DLD1 (cell line): ENCODE data around the gene FAR2.
"Not testable (repeated sequence)": the region's sequence is repeated elsewhere in the genome, so short reads cannot be mapped to it uniquely, and the experiment has no call there.

Experiments
- in situ Hi-C: cut with HindIII; loops from 2 replicates; pipeline ENCODE4 v1.10.0; 2017; ENCODE audit warnings: low sequenced_read_pairs

Gene FAR2

GRCh38 chr12:29316752-29317151 lies 167.7 kb downstream of the FAR2 start:
- in situ Hi-C loops: no loop called here

DNA sequence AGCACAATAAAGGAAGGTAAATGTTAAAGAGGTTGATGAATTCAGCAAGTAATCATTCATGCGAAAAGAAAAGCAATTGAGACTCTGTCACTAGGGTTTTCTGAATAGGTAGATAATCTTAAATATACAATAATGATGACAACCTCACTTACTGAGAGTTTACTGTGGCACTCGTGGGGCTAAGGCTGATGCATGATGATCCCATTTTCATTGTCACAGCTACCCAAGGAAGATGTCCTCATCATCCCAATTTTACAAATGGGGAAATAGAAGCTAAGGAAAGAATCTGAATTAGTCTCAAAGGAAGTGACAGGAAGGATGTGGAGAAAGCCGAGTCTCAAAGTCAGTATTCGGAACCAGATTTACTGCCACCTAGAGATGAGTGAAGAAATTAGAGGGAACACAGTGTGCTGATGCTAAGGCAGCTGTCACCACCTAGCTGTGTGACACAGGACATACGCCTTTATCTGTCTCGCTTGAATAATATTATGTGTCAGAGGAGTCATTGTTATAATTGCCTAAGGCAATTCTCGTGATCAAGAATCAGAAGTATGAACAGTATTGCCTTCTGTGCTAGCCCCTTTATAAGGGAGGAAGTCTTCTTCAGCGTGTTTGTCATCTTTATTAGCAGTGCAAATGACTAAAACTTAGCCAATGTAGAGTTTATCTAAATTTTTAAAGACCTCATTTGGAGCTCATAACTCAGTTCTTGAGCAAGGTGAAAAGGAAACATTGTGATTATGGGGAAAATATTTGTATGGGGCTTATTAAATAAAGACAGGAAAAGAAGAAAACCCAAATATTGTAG lies 168.7 kb downstream of the FAR2 start:
- in situ Hi-C loops: no loop called here

DNA sequence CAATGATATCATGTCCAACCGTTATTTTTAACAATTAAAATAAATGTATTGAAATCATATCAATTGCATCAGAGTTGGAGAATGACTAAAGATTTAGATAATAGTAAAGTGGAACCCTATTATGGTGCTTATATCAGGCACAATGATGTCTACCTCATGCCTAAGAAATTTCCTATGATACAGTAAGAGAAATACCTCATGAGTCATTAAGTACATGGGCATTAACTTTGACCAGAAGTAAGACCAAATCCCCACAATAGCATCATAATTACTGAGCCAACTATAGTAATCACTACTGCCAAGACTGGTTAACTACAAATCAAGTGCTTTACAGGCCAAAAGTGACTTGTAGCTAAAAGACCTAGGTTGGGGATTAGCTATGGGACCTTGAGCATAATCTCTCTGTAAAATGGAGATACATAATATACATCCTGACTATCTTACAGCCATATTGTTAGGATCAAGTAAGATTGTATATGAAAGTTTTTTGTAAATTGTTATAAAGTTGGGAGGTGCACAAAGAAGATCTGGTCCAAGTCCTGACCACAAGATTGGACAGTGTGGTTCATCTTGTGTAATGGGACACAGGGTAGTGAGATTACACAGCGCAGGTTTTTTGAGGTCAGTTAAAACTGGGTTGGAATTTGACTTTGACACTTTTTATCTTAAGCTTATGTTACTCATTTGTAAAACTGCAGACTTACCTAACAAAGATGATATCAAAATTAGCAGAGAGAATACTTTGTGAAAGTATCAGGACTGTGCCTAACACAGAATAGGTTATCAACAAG lies 171.4 kb downstream of the FAR2 start:
- in situ Hi-C loops: no loop called here

DNA sequence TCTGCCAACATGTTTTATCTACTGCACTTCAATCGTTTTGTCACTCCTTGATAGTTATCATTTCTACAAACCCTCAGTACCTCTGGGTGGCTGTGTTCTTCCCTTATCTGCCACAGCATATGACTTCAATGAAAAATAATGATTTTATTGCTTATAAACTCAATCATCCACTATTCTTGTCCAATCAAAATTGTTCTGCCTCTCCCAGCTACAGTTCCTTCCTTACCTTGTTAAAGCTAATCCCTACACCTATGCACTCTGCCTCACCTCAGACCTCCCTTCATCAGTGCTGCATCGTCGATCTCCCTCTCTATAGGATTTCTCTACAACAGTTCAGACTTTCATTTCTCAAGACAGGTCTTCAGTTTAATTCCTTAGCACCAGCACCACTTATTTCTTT lies 173.1 kb downstream of the FAR2 start:
- in situ Hi-C loops: no loop called here

DNA sequence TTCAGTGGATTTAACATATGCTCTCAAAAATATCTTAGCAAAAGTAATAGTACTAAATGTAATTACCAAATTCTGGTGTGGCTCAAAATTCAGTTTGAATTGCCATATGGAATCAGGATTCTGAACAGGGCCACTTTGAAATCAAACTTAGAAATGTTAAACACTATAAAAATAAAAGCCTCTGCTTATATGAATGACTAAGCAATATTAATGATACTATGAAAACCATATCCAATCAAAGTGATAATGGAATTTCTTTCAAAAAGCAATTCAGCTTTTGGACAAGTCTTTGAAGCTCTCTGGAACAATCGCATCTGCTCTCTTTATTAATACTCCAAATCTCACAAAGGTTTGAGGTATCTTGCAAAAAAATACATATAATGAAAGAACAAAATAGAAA lies 180.3 kb downstream of the FAR2 start:
- in situ Hi-C loops: no loop called here

DNA sequence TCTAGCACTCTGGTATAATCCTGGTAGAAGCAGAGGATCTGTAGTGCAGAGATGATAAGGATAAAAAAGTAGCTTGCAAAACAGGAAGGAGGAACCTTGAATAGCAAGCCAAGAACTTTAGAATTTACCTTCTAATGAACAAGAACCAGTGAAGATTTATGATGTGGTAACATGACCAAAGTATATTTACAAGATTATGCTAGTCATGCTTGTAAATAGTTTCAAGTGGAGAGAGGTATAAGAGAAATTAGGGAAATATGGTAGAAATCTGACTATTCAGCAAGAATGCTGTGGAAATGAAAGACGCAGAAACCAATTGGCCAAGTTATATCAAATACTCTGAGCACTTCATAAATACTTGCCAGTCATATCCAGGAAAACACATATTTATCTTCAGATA lies 184.1 kb downstream of the FAR2 start:
- in situ Hi-C loops: no loop called here

- in situ Hi-C loops: no loop called here
Observed at GRCh38 chr12:29334937-29335336, 185.9 kb downstream of the FAR2 start.

GRCh38 chr12:29337325-29337724 lies 188.2 kb downstream of the FAR2 start:
- in situ Hi-C loops: no loop called here

GRCh38 chr12:29343022-29343799 lies 194.1 kb downstream of the FAR2 start:
- in situ Hi-C loops: no loop called here

DNA sequence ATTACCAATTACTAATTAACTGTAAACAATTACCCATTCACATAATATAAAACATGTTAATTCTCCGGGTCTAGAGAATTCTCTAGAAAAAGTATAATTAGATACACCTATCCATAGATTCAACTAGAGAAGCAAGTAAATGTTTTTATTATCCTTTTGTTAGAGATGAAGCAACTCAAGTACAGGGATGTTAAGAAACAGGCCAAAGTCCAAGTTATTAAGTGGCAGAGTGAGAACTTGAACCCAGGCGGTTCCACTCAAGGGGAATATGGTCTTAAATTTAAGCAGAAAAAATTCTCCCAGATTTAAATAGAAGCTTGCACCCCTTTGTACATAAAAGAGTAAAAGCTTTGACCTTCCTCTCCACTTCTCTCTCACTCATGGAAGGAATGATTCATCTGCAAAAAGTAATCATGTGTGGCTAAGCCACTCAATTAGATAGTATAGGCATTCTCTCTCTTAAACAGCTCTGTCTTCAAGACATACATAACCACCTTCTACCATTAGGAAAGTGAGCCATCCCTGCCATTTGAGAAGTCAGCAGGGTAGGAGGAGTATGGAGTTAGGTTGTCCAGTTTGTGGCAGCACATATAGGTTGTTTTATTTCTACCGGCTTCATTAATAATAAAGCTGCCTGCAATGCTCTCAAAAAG lies 197.8 kb downstream of the FAR2 start:
- in situ Hi-C loops: no loop called here

- in situ Hi-C loops: no loop called here
Observed at GRCh38 chr12:29350080-29350479, 201.0 kb downstream of the FAR2 start.

DNA sequence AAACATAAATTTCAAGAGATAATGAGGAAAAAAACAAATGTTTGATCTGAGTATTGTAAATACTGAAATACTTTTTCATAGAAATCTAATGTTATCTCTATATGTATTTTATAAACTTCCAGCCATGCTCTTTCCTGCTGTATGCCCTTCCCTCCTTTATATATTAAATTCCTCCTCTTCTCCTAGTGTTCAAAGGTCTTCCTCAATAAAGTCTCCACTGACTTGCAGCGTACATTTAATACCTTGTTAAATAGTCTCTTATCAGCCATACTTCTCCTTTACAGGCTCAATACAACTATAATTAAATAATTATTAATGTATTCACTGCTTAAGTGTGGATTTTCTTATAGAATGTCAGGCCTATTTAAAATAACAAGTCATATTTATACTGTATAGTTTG lies 205.9 kb downstream of the FAR2 start:
- in situ Hi-C loops: no loop called here

DNA sequence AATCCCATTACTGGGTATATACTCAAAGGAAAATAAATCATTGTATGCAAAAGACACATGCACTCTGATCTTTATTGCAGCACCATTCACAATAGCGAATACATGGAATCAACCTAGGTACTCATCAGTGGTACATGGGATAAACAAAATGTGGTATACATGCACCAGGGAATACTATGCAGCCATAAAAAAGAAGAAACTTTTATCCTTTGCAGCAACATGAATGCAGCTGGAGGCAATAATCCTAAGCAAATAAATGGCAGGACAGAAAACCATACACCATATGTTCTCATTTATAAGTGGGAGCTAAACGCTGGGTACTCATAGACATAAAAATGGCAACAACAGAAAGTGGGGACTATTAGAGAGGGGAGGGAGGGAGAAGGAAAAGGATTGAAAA lies 216.0 kb downstream of the FAR2 start:
- in situ Hi-C loops: no loop called here

DNA sequence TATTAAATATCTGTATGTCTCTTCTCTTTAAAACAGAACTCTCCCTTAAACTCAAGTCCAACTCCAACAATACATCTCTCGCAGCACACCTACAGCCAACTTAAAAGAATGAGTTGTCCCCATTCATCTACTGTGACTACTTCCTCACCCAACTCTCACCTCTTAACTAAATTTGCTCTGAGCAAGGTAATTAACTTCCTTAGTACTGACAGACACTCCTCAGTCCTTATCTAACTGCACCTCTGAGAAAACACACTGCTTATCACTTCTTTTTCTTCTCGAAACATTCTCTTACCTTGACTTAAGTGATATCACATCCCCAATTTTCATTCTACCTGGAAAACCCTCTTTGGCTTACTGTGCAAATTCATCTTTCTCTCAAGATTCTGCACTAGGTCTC lies 224.9 kb downstream of the FAR2 start:
- in situ Hi-C loops: no loop called here

DNA sequence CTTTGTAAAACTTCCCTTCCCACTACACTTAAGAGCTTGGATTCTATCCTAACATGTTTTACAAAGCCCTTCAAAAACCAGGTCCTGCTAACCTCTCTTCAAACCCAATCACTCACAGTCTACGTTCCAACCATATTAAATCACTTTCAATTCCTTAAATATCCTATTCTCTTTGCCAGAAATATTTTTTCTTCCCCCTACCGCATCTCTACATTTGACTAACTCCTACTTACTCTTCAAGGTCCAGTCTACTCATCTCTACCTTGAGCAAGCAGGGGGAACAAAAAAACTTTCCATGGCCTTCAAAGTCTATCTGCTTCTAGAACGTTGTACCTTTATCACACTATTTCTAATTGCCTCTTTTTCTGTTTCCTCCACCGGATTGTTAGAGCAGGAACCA lies 225.8 kb downstream of the FAR2 start:
- in situ Hi-C loops: no loop called here

- in situ Hi-C loops: no loop called here
Observed at GRCh38 chr12:29376118-29376517, 227.0 kb downstream of the FAR2 start.

- in situ Hi-C loops: no loop called here
Observed at GRCh38 chr12:29380536-29381523, 231.8 kb downstream of the FAR2 start, which contains the start of gene ERGIC2. TSS of gene ERGIC2 (minus strand) at chr12:29381172. CDS start at chr12:29371633, 9,539 bp downstream.

DNA sequence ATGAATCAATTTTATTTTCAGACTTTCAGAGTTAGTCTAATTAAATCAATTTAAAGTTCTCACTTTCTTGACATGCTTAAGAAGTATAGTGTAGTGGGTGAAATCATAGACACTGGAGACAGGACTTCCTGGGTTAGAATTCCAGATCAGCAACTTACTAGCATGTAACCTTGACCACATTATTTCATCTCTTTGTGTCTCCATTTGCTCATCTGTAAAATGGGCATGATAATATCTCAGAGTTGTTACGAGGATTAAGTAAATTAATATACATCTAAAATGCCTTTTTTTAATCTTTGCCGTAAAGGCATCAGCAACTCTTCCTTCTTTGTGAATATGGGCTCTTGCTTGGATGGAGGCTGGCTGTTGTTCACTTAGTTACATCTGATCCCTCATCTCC lies 233.2 kb downstream of the FAR2 start:
- in situ Hi-C loops: no loop called here

- in situ Hi-C loops: not testable (repeated sequence)
Observed at GRCh38 chr12:29385194-29385593, 236.1 kb downstream of the FAR2 start.
